Measurements from ENCODE around the gene RNPEPL1. TPM values are rescaled to one million over a fixed set of nuclear protein-coding genes. Genes with fewer than 3 reads are reported as not detected.

RNPEPL1 gene, protein sequence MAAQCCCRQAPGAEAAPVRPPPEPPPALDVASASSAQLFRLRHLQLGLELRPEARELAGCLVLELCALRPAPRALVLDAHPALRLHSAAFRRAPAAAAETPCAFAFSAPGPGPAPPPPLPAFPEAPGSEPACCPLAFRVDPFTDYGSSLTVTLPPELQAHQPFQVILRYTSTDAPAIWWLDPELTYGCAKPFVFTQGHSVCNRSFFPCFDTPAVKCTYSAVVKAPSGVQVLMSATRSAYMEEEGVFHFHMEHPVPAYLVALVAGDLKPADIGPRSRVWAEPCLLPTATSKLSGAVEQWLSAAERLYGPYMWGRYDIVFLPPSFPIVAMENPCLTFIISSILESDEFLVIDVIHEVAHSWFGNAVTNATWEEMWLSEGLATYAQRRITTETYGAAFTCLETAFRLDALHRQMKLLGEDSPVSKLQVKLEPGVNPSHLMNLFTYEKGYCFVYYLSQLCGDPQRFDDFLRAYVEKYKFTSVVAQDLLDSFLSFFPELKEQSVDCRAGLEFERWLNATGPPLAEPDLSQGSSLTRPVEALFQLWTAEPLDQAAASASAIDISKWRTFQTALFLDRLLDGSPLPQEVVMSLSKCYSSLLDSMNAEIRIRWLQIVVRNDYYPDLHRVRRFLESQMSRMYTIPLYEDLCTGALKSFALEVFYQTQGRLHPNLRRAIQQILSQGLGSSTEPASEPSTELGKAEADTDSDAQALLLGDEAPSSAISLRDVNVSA
- 45.0 TPM for total RNA-seq

GRCh38 chr2:240567872-240568677 lies at the start of gene RNPEPL1:
Gene RNPEPL1, plus strand, starts transcription at chr2:240568484. Its CDS starts 103 bp downstream, at chr2:240568587.
- DNase-seq (ENCODE audit: low read depth in 2 of 3, low spot score in 2 of 3) = peak in 1 of 3 donors; percentile 41

DNA sequence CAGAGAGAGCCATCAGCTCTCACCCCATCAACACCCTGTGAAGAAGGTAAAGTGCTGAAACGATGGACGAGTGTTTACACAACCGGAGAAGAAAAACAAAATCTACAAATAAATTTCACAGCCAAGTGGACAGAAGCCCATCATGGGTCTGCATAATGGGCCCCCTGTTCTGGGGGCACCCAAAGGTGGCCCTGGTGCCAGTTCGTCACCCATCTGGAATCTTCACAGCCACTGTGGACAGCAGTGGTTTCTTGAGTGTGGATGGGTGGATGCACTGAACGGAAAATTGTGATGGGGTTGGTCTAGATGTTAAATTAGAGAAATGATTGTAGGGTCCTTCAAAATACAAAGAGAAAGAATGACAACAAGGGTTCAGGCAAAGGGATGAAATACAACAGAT lies 49.3 kb upstream of the RNPEPL1 start:
- DNase-seq (ENCODE audit: low read depth in 2 of 3, low spot score in 2 of 3) = no peak

GRCh38 chr2:240519396-240520129 lies 48.7 kb upstream of the RNPEPL1 start:
- peak in 1 of 3 donors; percentile 5 for DNase-seq (ENCODE audit: low read depth in 2 of 3, low spot score in 2 of 3)

- DNase-seq (ENCODE audit: low read depth in 2 of 3, low spot score in 2 of 3) = peak in 1 of 3 donors; percentile 30
Measured at GRCh38 chr2:240520130-240520973, 47.9 kb upstream of the RNPEPL1 start.

DNA sequence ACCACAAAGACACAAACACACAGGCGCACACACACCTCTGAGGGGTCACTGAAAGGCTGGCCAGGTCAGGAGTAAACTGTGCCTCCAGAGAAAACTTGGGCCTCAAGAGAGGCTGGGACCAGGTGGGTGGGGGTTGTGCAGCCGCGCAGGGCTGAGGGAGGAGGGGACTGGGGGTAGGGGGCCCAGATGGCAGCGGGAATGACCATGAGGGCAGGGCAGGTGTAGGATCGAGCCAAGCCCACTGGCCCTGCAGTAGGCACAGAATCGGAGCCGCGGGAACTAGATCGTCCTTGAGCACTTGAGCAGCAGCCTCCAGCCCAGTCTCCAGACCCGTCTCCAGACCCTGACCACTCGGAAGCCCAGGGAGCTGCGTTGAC lies 47.3 kb upstream of the RNPEPL1 start:
- DNase-seq (ENCODE audit: low read depth in 2 of 3, low spot score in 2 of 3) = no peak

GRCh38 chr2:240521885-240522284 lies 46.4 kb upstream of the RNPEPL1 start:
- peak in 1 of 3 donors; percentile 29 for DNase-seq (ENCODE audit: low read depth in 2 of 3, low spot score in 2 of 3)

DNA sequence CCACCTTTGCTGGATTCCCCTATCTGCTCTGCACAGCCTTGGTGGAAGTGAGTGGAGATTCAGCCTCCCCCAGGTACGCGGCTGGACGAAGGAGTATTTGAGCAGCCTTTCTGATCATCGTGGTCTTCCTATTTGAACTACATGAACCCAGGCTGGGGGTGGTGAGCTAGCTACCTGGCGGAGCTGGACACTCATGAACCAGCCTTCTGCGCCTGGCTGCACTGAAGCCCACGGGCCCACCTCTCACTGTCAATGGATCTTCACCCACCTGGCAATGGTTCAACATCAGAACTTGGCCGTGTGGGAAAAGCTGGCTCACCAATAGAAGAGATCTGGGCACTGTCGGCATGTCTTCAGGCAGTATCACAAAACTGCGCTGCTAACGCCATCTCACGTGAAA lies 45.9 kb upstream of the RNPEPL1 start:
- no peak for DNase-seq (ENCODE audit: low read depth in 2 of 3, low spot score in 2 of 3)

DNA sequence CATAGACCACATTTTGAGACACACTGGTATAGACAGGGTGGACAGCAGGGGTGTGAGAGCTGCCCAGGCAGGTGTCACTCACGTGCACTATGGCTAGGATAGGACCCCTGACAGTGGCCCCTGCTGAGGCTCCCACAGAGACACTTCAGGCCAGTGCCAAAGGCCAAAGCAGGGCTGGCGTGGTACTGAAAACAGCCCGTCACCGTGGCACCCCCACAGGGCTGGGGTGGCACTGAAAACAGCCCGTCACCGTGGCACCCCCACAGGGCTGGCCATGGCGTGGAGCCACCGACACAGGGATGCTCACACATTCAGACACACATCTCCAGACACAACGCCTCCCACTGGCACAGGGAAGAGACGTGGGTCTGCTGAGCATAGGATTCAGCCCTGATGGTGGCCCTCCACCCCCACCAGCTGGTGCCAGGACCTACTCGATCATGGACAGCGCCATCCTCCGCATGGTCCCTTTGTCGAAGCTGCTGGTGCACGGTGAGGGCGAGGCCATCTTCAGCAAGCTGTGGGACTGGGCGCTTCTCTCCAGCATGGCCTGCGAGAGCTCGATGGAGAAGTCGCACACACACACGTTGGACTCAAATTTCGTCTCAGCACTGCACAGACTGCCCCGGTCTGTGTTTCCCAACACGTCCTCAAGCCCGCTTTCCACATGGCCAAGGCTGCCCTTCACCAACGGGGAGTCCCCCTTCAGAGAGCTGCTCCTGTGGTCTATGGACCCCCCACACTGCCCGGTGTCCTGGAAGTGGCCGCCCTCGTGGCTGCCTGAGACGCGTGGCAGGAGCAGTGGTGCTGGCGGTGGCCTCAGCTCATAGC lies 44.6 kb upstream of the RNPEPL1 start:
- DNase-seq (ENCODE audit: low read depth in 2 of 3, low spot score in 2 of 3) = no peak

DNA sequence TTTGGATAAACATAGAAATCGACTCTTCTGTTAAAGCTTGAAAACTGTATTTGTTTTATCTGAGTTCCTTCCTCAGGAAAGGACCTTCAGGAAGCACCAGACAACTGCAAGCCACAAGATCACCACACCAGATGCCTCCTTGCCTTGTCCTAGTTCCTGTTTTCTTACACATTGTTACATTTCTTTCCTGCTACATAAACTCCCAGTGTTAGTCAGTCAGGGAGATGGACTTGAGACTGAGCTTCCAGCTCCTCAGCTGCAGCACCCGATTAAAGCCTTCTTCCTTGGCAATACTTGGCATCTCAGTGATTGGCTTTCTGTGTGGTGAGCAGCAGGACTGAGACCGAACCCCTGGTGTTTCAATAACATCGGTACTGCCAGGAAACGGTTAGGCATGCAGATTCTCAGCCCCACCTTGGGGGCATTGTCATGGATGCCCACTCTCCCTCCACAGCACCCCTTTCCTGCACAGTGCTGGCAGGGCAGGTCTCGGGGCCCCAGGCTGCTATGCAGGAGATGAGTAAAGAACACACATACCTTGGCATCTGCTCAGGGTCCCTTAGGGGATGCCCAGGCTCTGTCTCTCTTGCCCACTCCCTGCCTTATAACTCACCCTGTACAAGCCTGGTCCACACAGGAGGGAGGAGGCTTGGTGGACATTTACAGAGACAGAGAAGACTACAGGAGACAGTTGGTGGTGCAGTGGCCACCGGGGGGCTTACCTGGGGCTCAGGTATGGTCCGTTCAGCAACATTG lies 43.1 kb upstream of the RNPEPL1 start:
- peak in 2 of 3 donors; percentile 19 to 50 for DNase-seq (ENCODE audit: low read depth in 2 of 3, low spot score in 2 of 3)

DNA sequence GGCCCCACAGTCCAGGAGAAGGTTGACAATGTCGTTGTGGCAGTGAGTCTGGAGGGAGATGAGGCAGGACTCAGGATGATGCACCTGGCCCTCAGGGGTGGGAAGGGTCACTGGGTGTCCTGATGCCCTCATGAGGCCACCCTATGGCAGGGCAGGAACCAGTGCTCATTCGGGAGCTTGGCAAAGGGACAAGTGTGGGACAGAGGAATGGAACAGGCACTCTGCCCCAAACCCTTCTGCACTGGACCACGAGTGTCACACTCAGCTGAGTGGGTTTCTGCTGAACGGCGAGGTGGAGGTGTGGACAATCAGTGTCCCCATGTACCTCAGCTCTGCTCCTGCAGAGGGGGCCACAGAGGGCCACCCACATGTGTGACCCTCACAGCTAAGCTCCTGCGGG lies 42.5 kb upstream of the RNPEPL1 start:
- DNase-seq (ENCODE audit: low read depth in 2 of 3, low spot score in 2 of 3) = no peak

DNA sequence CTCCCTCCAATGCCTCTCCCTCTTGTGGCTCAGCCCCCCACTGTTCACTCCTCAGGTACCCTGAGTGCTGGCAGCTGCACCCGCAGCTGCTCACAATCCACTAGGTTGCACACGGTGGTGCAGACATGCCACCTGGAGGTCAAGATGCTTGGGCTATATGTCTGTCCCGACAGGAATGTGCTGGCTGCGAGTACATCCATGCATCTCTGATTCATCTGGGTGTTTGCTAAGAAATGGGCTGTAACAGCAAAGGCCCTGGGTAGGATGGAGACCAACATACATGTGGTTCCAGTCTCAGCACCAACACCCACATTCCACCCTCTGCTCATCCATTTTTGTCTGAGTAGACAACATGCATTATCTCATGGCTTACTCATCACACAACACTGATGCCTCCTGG lies 41.8 kb upstream of the RNPEPL1 start:
- DNase-seq (ENCODE audit: low read depth in 2 of 3, low spot score in 2 of 3) = no peak

DNA sequence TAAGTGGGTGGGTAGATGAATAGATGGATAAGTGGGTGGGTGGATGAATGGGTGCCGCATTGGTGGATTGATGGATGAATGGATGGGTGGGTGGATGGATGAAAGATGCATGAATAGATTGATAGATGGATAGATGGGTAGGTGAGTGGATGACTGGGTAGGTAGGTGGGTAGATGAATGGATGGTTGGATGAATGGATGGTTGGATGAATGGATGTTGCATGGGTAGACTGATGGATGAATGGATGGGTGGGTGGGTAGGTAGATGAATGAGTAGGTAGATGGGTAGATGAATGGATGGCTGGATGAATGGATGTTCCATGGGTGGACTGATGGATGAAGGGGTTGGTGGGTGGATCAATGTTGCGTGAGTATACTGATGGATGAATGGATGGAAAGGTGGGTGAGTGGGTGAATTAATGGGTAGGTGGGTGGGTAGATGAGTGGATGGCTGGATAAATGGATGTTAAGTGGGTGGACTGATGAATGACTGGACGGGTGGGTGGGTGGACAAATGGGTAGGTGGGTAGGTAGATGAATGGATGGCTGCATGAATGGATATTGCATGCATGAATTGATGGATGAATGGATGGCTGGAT lies 41.0 kb upstream of the RNPEPL1 start:
- DNase-seq (ENCODE audit: low read depth in 2 of 3, low spot score in 2 of 3) = no peak

- DNase-seq (ENCODE audit: low read depth in 2 of 3, low spot score in 2 of 3) = no peak
Measured at GRCh38 chr2:240528406-240529040, 39.8 kb upstream of the RNPEPL1 start.

- no peak for DNase-seq (ENCODE audit: low read depth in 2 of 3, low spot score in 2 of 3)
Measured at GRCh38 chr2:240529344-240529999, 38.8 kb upstream of the RNPEPL1 start.

DNA sequence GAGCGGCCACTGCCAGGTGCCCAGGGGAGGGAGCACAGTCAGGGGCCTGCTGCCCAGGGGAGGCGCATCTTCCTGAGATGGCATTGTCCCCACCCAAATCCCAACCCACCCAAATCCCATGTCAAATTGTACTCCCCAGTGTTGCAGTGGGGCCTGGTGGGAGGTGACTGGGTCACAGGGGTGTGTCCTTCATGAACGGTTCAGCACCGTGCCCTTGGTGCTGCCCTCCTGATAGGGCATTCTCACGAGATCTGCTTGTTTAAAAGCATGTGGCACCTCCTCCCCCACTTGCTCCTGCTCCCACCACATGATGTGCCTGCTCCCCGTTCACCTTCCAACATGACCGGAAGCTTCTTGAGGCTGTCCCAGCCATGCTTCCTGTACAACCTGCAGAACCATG lies 38.1 kb upstream of the RNPEPL1 start:
- no peak for DNase-seq (ENCODE audit: low read depth in 2 of 3, low spot score in 2 of 3)

DNA sequence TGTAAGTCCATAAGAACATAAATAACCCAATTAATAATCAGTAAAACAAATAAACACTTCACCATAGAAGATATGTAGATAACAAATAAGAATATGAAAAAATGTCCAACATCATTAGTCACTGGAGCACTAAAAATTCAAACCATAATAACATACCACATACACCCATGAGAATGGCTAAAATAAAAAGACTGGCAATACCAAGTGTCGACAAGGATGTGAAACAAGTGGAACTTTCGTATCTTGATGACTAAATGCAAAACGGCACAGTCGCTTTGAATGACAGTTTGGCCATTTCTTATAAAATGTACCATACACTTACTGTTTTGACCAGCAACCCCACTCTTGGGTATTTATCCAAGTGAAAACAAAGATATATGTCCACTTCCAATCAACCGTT lies 37.2 kb upstream of the RNPEPL1 start:
- no peak for DNase-seq (ENCODE audit: low read depth in 2 of 3, low spot score in 2 of 3)
